ENCODE data around the gene GNL1.
"Not testable (repeated sequence)": the region's sequence is repeated elsewhere in the genome, so short reads cannot be mapped to it uniquely, and the experiment has no call there.

The GNL1 gene

DNA sequence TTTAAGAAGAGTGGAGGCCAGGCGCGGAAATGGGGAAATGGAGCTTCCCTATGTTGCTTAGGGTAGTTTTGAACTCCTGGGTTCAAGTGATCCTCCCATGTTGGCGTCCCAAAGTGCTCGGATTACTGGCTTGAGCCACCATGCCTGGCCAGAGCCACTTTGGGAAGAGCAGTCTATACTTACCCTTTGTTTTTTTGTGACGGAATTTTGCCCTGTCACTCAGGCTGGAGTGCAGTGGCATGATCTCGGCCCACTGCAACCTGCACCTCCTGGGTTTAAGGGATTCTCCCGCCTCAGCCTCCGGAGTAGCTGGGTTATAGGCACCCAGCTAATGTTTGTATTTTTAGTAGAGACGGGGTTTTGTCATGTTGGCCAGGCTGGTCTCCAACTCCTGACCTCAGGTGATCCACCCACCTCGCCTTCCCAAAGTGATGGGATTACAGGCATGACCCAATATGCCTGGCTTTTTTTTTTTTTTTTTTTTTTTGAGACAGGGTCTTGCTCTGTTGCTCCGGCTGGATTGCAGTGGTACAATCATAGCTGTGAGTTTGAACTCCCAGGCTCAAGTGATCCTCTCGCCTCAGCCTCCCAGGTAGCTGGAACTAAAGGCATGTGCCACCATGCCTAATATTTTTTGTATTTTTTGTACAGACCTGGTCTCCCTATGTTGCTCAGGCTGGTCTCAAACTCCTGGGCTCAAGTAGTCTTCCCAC, 42.8 kb upstream of the GNL1 start:
- TF ChIP-seq, protein P1, sequence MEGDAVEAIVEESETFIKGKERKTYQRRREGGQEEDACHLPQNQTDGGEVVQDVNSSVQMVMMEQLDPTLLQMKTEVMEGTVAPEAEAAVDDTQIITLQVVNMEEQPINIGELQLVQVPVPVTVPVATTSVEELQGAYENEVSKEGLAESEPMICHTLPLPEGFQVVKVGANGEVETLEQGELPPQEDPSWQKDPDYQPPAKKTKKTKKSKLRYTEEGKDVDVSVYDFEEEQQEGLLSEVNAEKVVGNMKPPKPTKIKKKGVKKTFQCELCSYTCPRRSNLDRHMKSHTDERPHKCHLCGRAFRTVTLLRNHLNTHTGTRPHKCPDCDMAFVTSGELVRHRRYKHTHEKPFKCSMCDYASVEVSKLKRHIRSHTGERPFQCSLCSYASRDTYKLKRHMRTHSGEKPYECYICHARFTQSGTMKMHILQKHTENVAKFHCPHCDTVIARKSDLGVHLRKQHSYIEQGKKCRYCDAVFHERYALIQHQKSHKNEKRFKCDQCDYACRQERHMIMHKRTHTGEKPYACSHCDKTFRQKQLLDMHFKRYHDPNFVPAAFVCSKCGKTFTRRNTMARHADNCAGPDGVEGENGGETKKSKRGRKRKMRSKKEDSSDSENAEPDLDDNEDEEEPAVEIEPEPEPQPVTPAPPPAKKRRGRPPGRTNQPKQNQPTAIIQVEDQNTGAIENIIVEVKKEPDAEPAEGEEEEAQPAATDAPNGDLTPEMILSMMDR (IDR thresholded peaks at IDR 0.05; ENCODE audit: insufficient read depth, low read depth, low read length, missing control alignments): no peak
- H3K4me3 ChIP-seq (ENCODE audit: low read depth, low read length): no peak overlapping the region
- no peak for DNase-seq (ENCODE audit: low read depth)

DNA sequence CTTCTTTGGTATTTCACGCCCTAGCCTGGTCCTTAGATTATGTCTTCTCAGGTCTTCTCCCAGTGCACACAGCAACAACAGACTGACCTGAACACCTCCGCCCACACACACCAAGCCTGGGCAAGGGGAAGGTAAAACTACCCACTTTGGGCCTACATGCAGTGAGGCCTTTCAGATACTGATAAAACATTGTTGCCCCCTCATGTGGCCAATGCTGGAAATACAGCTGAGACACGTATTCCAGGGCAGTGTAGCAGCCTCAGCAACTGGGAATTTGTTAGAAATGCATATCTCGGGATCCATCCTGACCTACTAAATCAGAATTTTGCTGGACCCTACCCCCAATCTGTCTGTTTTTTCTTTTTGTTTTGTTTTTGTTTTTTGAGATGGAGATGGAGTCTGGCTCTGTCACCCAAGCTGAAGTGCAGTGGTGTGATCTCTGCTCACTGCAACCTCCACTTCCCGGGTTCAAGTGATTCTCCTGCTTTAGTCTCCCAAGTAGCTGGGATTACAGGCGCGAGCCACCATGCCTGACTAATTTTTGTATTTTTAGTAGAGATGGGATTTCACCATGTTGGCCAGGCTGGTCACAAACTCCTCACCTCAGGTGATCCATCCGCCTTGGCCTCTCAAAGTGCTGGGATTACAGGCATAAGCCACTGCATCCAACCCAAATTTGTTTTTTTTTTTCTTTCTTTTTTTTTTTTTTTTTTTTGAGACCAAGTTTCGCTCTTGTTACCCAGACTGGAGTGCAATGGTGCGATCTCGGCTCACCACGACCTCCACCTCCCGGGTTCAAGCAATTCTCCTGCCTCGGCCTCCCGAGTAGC, 41.2 kb upstream of the GNL1 start:
- TF ChIP-seq, protein P1 (IDR thresholded peaks at IDR 0.05; ENCODE audit: insufficient read depth, low read depth, low read length, missing control alignments): peak; percentile 82
- DNase-seq (ENCODE audit: low read depth): peak; percentile 80
- H3K4me3 ChIP-seq (ENCODE audit: low read depth, low read length): not testable (repeated sequence)

DNA sequence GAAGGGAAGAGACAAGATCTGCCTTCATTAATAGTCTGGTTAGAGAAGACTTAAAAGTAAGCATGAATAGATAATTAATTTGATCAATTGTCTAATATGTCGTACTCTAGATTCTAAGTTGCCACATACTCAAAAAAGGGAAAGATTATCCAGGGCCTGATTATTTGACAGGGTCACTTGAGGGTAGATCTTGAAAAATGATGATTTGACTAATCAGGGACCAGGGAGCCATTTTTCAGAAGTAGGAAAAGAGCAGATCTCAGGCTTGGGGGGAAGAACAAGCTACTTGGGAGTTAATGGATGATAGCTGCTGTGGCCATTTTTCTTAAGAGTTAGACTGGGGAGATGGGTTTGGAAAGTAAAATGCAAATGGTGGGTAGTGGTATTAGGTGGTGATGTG, 36.0 kb upstream of the GNL1 start:
- no peak overlapping the region for H3K4me3 ChIP-seq (ENCODE audit: low read depth, low read length)
- TF ChIP-seq, protein P1 (IDR thresholded peaks at IDR 0.05; ENCODE audit: insufficient read depth, low read depth, low read length, missing control alignments): no peak
- DNase-seq (ENCODE audit: low read depth): no peak

DNA sequence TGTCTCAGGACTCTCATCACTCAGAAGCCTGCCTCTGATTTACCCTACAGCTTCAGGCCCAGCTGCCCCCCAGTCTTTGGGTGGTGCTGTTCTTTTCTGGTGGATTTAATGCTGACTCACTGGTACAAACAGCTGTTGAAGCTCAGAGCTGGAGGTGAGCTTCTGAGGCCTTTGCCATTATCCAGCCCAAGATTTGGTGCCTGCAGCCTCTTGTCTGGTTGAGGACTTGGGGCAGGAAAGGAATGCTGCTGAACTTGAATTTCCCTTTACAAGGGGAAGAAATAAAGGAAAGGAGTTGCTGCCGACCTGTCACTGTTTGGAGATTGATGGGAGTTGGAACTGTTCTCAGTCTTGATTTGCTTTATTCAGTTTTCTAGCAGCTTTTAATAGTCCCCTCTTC, 34.7 kb upstream of the GNL1 start:
- H3K4me3 ChIP-seq (ENCODE audit: low read depth, low read length): no peak overlapping the region
- TF ChIP-seq, protein P1 (IDR thresholded peaks at IDR 0.05; ENCODE audit: insufficient read depth, low read depth, low read length, missing control alignments): no peak
- no peak for DNase-seq (ENCODE audit: low read depth)

DNA sequence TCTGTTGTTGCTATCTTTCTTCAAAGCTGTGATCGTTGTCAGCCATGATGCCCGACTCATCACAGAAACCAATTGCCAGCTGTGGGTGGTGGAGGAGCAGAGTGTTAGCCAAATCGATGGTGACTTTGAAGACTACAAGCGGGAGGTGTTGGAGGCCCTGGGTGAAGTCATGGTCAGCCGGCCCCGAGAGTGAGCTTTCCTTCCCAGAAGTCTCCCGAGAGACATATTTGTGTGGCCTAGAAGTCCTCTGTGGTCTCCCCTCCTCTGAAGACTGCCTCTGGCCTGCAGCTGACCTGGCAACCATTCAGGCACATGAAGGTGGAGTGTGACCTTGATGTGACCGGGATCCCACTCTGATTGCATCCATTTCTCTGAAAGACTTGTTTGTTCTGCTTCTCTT, 34.2 kb upstream of the GNL1 start:
- H3K4me3 ChIP-seq (ENCODE audit: low read depth, low read length): no peak overlapping the region
- TF ChIP-seq, protein P1 (IDR thresholded peaks at IDR 0.05; ENCODE audit: insufficient read depth, low read depth, low read length, missing control alignments): no peak
- no peak for DNase-seq (ENCODE audit: low read depth)

DNA sequence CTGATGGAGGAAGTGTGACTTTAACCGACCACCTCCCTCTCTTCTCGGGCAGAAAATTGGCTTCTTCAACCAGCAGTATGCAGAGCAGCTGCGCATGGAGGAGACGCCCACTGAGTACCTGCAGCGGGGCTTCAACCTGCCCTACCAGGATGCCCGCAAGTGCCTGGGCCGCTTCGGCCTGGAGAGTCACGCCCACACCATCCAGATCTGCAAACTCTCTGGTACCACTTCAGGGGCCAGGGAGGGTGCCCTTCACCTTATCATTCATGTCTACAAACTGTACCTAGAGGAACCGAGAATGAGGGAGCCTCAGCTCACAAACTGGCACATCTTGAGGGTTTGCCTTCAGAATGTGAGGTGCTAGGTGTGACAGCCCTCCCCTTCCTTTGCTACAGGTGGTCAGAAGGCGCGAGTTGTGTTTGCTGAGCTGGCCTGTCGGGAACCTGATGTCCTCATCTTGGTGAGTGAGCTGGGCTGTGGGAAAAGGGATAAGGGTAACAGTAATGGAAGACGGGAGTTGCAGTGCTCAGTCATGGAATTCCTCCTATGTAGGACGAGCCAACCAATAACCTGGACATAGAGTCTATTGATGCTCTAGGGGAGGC, 33.6 kb upstream of the GNL1 start:
- TF ChIP-seq, protein P1 (IDR thresholded peaks at IDR 0.05; ENCODE audit: insufficient read depth, low read depth, low read length, missing control alignments): no peak
- no peak for DNase-seq (ENCODE audit: low read depth)

More for the DNA sequence above, 33.6 kb upstream of the GNL1 start:
- no peak overlapping the region for H3K4me3 ChIP-seq (ENCODE audit: low read depth, low read length)

Measured in GM12865 (cell line).